Spleen (tissue), 11 donors: ENCODE results near the gene DLGAP3. TPM values are rescaled to one million over a fixed set of nuclear protein-coding genes. Genes with fewer than 3 reads are reported as not detected.
"Not testable (repeated sequence)": the region's sequence is repeated elsewhere in the genome, so short reads cannot be mapped to it uniquely, and the experiment has no call there.

Source experiments
- DNase-seq: peaks from one replicate; pipeline ENCODE4 v3.0.0-alpha.2; 2020
- H3K27ac ChIP-seq, 8 donors: fragments of 200-600 bp; sonication (generic) in 7 of 8; 1 replicate in 4 of 8; 2 replicates in 4 of 8; pipeline versions ENCODE4 v1.5.0 to v1.8.0; 2016 to 2021; ENCODE audit warnings: inconsistent platforms in 4 of 8, mild to moderate bottlenecking in 4 of 8, moderate library complexity in 1 of 8
- H3K27me3 ChIP-seq, 7 donors: fragments of 200-600 bp; sonication (generic) in 6 of 7; replicated peaks in 1 of 7; 1 replicate in 4 of 7; 2 replicates in 3 of 7; pipeline versions ENCODE4 v1.5.0 to v1.8.0; 2016 to 2021; ENCODE audit warnings: inconsistent platforms in 3 of 7, mild to moderate bottlenecking in 1 of 7
- H3K36me3 ChIP-seq, 6 donors: fragments of 200-600 bp; sonication (generic) in 5 of 6; 1 replicate in 4 of 6; 2 replicates in 2 of 6; pipeline versions ENCODE4 v1.5.0 to v1.8.0; 2016 to 2021; ENCODE audit warnings: inconsistent platforms in 2 of 6
- H3K4me1 ChIP-seq, 6 donors: fragments of 200-600 bp; sonication (generic) in 5 of 6; 1 replicate in 3 of 6; 2 replicates in 3 of 6; pipeline versions ENCODE4 v1.5.0 to v1.8.0; 2016 to 2021; ENCODE audit warnings: inconsistent platforms in 3 of 6
- H3K4me3 ChIP-seq, 8 donors: fragments of 200-600 bp; sonication (generic) in 7 of 8; 1 replicate in 4 of 8; 2 replicates in 4 of 8; pipeline versions ENCODE4 v1.5.0 to v1.8.0; 2016 to 2021; ENCODE audit warnings: inconsistent platforms in 4 of 8, mild to moderate bottlenecking in 4 of 8, moderate library complexity in 2 of 8
- H3K9me3 ChIP-seq, 8 donors: fragments of 200-600 bp; sonication (generic) in 7 of 8; 1 replicate in 4 of 8; 2 replicates in 4 of 8; pipeline versions ENCODE4 v1.5.0 to v1.8.0; 2016 to 2021; ENCODE audit warnings: inconsistent platforms in 4 of 8
- CTCF ChIP-seq, 11 experiments: fragments of 200-600 bp in 7 of 11; fragments of 450-650 bp in 4 of 11; sonication (generic) in 4 of 11; IDR thresholded peaks in 8 of 11; conservative IDR thresholded peaks in 3 of 11; 1 replicate in 7 of 11; 2 replicates in 4 of 11; pipeline versions ENCODE4 v1.4.0 to v1.8.0; 2016 to 2021; ENCODE audit warnings: antibody characterized with exemption in 11 of 11, inconsistent platforms in 4 of 11, mild to moderate bottlenecking in 1 of 11
- POLR2A ChIP-seq, 3 donors: fragments of 450-650 bp; IDR thresholded peaks; one replicate each; pipeline ENCODE4 v1.5.1; 2017; ENCODE audit warnings: antibody characterized with exemption in 3 of 3, mild to moderate bottlenecking in 1 of 3
- POLR2AphosphoS5 ChIP-seq, 3 donors: sonication (generic); formaldehyde crosslinking; IDR thresholded peaks; one replicate each; pipeline ENCODE4 v1.5.1; 2017; ENCODE audit warnings: antibody characterized with exemption in 3 of 3
- WGBS, 5 donors: extraction: QIAGEN DNeasy Blood & Tissue Kit in 3 of 5; methylation state at CpG; one replicate each; pipeline versions ENCODE4 v1.1.5 to v1.1.7; 2013 to 2018; 5-methylcytosine and 5-hydroxymethylcytosine counted together
- intact Hi-C: fragments of 100-400 bp; cut with DNase I; formaldehyde crosslinking; loops from one replicate; pipeline ENCODE4 v1.15.0; 2023; ENCODE audit warnings: low total_unique reads
- polyA plus RNA-seq, 3 donors: library from polyadenylated mRNA; stranded (reverse); fragments of 200-250 nt; gene quantifications; one replicate each; pipeline ENCODE4 v1.2.1, GENCODE V29; 2013
- total RNA-seq, 7 donors: library from RNA; depleted of rRNA in 3 of 7; stranded (reverse); fragments of >200 nt in 3 of 7; fragmentation: NEBNext Ultra II Directional in 4 of 7; extraction: Animal tissue kit (Norgen Biotek cat#: 25700) in 4 of 7; gene quantifications; one replicate each; pipeline versions ENCODE4 v1.1.0 to v1.2.1, GENCODE V29; 2016 to 2021
- donor health status: healthy with polysubstance abuse.
- donor health status: DM: no; HTN: no; CAD: no; lungs with moderate emphysema.
- donor health status: DM: no; HTN: no; CAD: no.
- donor health status: Bipolar disorder and iron deficiency.
- donor health status: healthy.
- donor health status: DM: no; HTN: no; CAD: no.
- donor health status: DM: yes; HTN: yes; CAD: no.

Gene DLGAP3
- total and polyA plus RNA-seq, 10 donors: 0.54 to 4.3 (median 1.9) TPM

DNA sequence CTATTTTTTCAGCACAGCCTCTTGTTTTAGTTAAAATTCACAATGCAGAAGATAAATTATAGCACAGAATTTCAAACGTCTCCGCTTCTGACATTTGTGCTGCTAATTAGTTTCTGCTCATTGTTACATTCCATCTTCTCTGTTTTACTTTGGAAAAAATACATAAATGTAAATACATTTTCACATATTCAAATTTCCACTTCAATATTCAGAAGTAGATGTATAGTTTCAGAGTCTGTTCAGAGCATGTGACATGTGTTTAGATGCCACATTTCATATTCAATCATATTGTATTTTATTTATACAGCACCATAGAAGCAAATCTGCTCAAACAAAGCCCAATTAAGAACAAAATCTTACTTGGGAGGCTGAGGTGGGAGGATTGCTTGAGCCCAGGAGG lies 36.1 kb upstream of the DLGAP3 start:
- intact Hi-C loops: no loop called here
- no peaks in the 10 kb centered on the region for H3K36me3 ChIP-seq
- H3K4me3 ChIP-seq: no peak overlapping the region
- H3K27ac ChIP-seq: no peak overlapping the region
- TF ChIP-seq POLR2AphosphoS5 (IDR thresholded peaks at IDR 0.05): no peak
- TF ChIP-seq CTCF (IDR thresholded peaks at IDR 0.05 in 8 of 11, conservative IDR thresholded peaks at IDR 0.05 in 3 of 11): no peak
- no peaks in the 10 kb centered on the region for H3K4me1 ChIP-seq
- H3K9me3 ChIP-seq: peaks cover 0 to 7% (median 2%) of the 10 kb centered on the region in 8 donors
- DNase-seq: no peak
- no peaks in the 10 kb centered on the region for H3K27me3 ChIP-seq
- WGBS, 5 donors: 90 to 95% (median 91%) methylated on average over 2 of the region's 2 CpGs

DNA sequence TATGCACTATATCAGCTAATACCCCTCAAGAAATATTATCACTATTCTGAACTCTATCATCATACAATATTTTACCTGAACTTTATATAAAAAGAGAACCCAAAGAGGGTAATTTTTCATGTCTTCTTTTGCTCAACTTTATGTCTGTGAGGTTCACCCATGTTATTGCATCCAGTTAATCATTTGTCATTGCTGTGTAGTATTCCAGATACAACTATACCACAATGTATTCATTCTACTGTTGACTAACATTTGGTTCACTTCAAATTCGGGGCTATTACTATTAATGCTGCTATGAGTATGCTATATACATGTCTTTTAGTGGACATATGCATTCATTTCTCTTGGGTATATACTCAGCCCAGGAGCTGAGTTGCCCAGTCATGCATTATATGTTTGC lies 21.0 kb upstream of the DLGAP3 start:
- H3K4me1 ChIP-seq: no peaks in the 10 kb centered on the region
- DNase-seq: no peak
- no peak overlapping the region for H3K4me3 ChIP-seq
- H3K27ac ChIP-seq: no peak overlapping the region
- TF ChIP-seq POLR2AphosphoS5 (IDR thresholded peaks at IDR 0.05) (no peak), CTCF (IDR thresholded peaks at IDR 0.05 in 8 of 11, conservative IDR thresholded peaks at IDR 0.05 in 3 of 11) (no peak), POLR2A (IDR thresholded peaks at IDR 0.05) (no peak)
- no peaks in the 10 kb centered on the region for H3K36me3 ChIP-seq
- intact Hi-C loops: no loop called here
- H3K27me3 ChIP-seq: peaks cover 0 to 9% (median 0%) of the 10 kb centered on the region in 7 donors
- H3K9me3 ChIP-seq: peaks cover 0 to 8% (median 0%) of the 10 kb centered on the region in 8 donors
- 43 to 59% (median 47%) methylated on average over 1 of the region's 1 CpG for WGBS, 5 donors

GRCh38 chr1:34948739-34949138 lies 19.3 kb upstream of the DLGAP3 start:
- WGBS, 5 donors: 88 to 96% (median 92%) methylated on average over 10 of the region's 10 CpGs

DNA sequence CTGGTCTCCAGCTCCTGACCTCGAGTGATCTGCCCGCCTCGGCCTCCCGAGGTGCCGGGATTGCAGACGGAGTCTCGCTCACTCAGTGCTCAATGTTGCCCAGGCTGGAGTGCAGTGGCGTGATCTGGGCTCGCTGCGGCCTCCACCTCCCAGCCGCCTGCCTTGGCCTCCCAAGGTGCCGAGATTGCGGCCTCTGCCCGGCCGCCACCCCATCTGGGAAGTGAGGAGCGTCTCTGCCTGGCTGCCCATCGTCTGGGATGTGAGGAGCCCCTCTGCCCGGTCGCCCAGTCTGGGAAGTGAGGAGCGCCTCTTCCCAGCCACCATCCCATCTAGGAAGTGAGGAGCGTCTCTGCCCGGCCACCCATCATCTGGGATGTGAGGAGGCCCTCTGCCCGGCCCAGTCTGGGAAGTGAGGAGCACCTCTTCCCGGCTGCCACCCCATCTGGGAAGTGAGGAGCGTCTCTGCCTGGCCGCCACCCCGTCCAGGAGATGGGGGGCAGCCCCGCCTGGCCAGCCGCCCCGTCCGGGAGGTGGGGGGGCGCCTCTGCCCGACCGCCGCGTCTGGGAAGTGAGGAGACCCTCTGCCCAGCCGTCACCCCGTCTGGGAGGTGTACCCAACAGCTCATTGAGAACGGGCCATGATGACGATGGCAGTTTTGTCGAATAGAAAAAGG lies 18.3 kb upstream of the DLGAP3 start:
- intact Hi-C loops, DNase-seq, H3K4me3 ChIP-seq, H3K4me1 ChIP-seq, H3K36me3 ChIP-seq, H3K9me3 ChIP-seq, H3K27ac ChIP-seq: not testable (repeated sequence)
- 92 to 95% (median 94%) methylated on average over 24 to 41 of the region's 41 CpGs for WGBS, 5 donors
- H3K27me3 ChIP-seq: peaks cover 0 to 13% (median 0%) of the 10 kb centered on the region in 7 donors

More at GRCh38 chr1:34948739-34949138, 19.3 kb upstream of the DLGAP3 start:
- H3K27me3 ChIP-seq: peaks cover 0 to 13% (median 0%) of the 10 kb centered on the region in 7 donors
- intact Hi-C loops, H3K27ac ChIP-seq, H3K36me3 ChIP-seq, DNase-seq, H3K9me3 ChIP-seq, H3K4me3 ChIP-seq, H3K4me1 ChIP-seq: not testable (repeated sequence)

DNA sequence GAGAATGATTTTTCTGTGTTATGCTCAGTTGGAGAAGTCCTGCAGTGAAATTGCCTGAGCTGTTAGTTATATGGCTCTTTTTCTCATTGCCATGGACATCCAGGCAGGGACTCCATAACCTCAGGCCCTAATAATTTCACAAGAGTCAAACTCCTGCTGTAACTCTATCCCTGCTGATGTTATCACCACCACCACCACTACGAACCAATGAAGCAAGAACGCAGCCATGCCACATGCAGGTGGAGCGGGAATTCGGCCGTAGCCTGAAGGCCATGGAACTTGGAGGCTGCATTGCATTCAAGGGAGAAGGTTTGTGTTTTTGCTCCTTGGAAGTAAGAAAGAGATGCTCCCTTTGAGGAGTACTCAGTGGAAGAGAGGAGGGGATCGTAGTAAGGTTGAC lies 16.8 kb upstream of the DLGAP3 start:
- 89 to 95% (median 93%) methylated on average over 6 of the region's 6 CpGs for WGBS, 5 donors
- intact Hi-C loops: no loop called here

DNA sequence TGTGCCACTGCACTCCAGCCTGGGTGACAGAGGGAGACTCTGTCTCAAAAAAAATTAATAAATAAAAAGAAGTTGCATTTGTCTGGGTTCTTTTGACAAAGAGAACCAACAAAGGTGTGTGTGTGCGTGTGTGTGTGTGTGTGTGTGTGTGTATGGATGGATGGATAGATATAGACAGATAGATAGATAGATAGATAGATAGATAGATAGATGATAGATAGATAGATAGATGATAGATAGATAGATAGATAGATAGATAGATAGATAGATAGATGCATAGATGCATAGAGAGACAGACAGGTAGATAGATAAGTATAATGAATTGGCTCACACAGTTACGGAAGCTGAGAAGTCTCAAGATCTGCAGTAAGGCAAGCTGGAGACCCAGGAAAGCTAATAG lies 12.3 kb upstream of the DLGAP3 start:
- H3K9me3 ChIP-seq, DNase-seq, H3K36me3 ChIP-seq, H3K4me1 ChIP-seq, H3K27ac ChIP-seq, H3K4me3 ChIP-seq, intact Hi-C loops: not testable (repeated sequence)
- 85 to 97% (median 93%) methylated on average over 2 of the region's 2 CpGs for WGBS, 5 donors
- H3K27me3 ChIP-seq: peaks cover 0 to 34% (median 0%) of the 10 kb centered on the region in 7 donors

More for the DNA sequence above, 16.8 kb upstream of the DLGAP3 start:
- no peak overlapping the region for H3K27ac ChIP-seq
- no peak for DNase-seq
- H3K27me3 ChIP-seq: peaks cover 0 to 8% (median 0%) of the 10 kb centered on the region in 7 donors
- no peak for TF ChIP-seq CTCF (IDR thresholded peaks at IDR 0.05 in 8 of 11, conservative IDR thresholded peaks at IDR 0.05 in 3 of 11)
- H3K4me1 ChIP-seq: no peaks in the 10 kb centered on the region
- H3K4me3 ChIP-seq: no peak overlapping the region
- no peaks in the 10 kb centered on the region for H3K36me3 ChIP-seq
- peaks cover 0 to 8% (median 0%) of the 10 kb centered on the region in 8 donors for H3K9me3 ChIP-seq
